SK-N-MC (cell line): ENCODE data around the gene NRP1.

Experiments
- FOXP2 ChIP-seq: optimal IDR thresholded peaks from 2 replicates; pipeline ENCODE3; 2011; ENCODE audit warnings: mild to moderate bottlenecking, moderate library complexity; ENCODE audit not compliant: insufficient read depth; ENCODE audit errors: extremely low read length, control extremely low read depth
- POLR2AphosphoS5 ChIP-seq: IDR thresholded peaks from 2 replicates; pipeline ENCODE4 v1.6.1; 2012; ENCODE audit warnings: mild to moderate bottlenecking, low read depth, low read length, borderline replicate concordance

DNA sequence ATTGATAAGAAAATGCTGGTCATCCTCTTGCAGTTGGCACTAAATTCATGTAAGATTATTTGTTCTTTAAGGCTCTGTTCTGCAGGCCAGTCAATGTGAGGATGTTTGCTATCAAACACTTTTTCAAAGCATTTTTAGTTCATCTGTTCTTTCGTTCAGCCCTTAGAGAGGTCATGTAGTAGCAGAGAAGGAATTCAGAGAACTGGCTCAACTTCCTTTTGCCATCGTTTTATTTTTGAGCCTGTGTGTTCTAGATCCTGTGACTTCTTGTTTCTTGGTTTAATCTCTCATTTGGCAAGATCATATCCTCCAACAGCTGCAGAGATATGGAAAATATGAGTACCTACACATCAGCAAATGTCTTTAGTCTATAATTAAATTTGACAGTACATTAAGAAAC, 184.3 kb downstream of the NRP1 start:
- no peak for TF ChIP-seq POLR2AphosphoS5
- TF ChIP-seq FOXP2: no peak
